HCT116 (cell line): ENCODE results near the gene MAML2.

ENCODE experiments used
- CEBPB ChIP-seq: IDR thresholded peaks from 2 replicates; pipeline ENCODE4 v1.6.1; 2012; ENCODE audit warnings: low read depth
- EZH2 ChIP-seq: fragments of 200-600 bp; sonication (generic); IDR thresholded peaks from 2 replicates; pipeline ENCODE4 v1.6.1; 2017; ENCODE audit warnings: antibody characterized with exemption, mixed run types
- RAD21 ChIP-seq: IDR thresholded peaks from 2 replicates; pipeline ENCODE4 v1.6.1; 2012; ENCODE audit warnings: low read depth, mild to moderate bottlenecking
- SP1 ChIP-seq: IDR thresholded peaks from 2 replicates; pipeline ENCODE4 v1.6.1; 2012; ENCODE audit warnings: low read depth
- TCF7L2 ChIP-seq: IDR thresholded peaks from 2 replicates; pipeline ENCODE4 v1.7.0; 2011; ENCODE audit warnings: borderline replicate concordance, inconsistent platforms; ENCODE audit not compliant: insufficient read depth, insufficient read length; ENCODE audit errors: extremely low read depth
- TF ChIP-seq, protein P1 (sequence below), 3 experiments: fragments of 200-600 bp in 1 of 3; sonication (generic) in 1 of 3; IDR thresholded peaks in 2 of 3; conservative IDR thresholded peaks in 1 of 3; 2 replicates each; pipeline ENCODE4 v1.5.1; 2012 to 2017; ENCODE audit warnings: low read depth in 2 of 3, low read length in 2 of 3, antibody characterized with exemption in 1 of 3, borderline replicate concordance in 1 of 3, control low read depth in 1 of 3, mild to moderate bottlenecking in 1 of 3, mixed read lengths in 1 of 3, mixed run types in 1 of 3, moderate library complexity in 1 of 3; ENCODE audit not compliant: insufficient read depth in 1 of 3
- TF ChIP-seq, protein P2 (sequence below): IDR thresholded peaks from 2 replicates; pipeline ENCODE4 v1.6.1; 2011; ENCODE audit warnings: mild to moderate bottlenecking, low read length, moderate library complexity; ENCODE audit not compliant: insufficient replicate concordance; ENCODE audit errors: extremely low read depth
- TF ChIP-seq, protein P3 (sequence below): IDR thresholded peaks from 2 replicates; pipeline ENCODE4 v1.6.1; 2012

DNA sequence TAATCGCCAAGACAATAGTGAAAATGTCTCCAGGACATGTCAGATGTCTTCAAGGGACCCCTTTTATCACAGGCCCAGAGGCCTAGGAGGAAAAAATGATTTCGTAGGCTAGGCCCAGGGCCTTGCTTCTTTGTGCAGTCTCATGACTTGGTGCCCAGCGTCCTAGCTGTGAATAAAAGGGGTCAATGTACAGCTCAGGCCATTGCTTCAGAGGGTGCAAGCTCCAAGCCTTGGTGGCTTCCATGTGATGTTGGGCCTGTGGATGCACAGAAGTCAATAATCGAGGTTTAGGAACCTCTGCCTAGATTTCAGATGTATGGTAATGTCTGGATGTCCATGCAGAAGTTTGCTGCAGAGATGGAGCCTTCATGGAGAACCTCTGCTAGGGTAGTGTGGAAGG is 398.4 kb downstream of the MAML2 start:
- no peak for TF ChIP-seq RAD21
- TF ChIP-seq, protein P1, sequence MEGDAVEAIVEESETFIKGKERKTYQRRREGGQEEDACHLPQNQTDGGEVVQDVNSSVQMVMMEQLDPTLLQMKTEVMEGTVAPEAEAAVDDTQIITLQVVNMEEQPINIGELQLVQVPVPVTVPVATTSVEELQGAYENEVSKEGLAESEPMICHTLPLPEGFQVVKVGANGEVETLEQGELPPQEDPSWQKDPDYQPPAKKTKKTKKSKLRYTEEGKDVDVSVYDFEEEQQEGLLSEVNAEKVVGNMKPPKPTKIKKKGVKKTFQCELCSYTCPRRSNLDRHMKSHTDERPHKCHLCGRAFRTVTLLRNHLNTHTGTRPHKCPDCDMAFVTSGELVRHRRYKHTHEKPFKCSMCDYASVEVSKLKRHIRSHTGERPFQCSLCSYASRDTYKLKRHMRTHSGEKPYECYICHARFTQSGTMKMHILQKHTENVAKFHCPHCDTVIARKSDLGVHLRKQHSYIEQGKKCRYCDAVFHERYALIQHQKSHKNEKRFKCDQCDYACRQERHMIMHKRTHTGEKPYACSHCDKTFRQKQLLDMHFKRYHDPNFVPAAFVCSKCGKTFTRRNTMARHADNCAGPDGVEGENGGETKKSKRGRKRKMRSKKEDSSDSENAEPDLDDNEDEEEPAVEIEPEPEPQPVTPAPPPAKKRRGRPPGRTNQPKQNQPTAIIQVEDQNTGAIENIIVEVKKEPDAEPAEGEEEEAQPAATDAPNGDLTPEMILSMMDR (IDR thresholded peaks at IDR 0.05 in 2 of 3, conservative IDR thresholded peaks at IDR 0.05 in 1 of 3; ENCODE audit: borderline replicate concordance in 1 of 3, insufficient read depth in 1 of 3, low read depth in 2 of 3, low read length in 2 of 3) = no peak
- no peak for TF ChIP-seq SP1
- no peak for TF ChIP-seq CEBPB
- TF ChIP-seq, protein P2, sequence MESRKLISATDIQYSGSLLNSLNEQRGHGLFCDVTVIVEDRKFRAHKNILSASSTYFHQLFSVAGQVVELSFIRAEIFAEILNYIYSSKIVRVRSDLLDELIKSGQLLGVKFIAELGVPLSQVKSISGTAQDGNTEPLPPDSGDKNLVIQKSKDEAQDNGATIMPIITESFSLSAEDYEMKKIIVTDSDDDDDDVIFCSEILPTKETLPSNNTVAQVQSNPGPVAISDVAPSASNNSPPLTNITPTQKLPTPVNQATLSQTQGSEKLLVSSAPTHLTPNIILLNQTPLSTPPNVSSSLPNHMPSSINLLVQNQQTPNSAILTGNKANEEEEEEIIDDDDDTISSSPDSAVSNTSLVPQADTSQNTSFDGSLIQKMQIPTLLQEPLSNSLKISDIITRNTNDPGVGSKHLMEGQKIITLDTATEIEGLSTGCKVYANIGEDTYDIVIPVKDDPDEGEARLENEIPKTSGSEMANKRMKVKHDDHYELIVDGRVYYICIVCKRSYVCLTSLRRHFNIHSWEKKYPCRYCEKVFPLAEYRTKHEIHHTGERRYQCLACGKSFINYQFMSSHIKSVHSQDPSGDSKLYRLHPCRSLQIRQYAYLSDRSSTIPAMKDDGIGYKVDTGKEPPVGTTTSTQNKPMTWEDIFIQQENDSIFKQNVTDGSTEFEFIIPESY = no peak
- TF ChIP-seq, protein P3, sequence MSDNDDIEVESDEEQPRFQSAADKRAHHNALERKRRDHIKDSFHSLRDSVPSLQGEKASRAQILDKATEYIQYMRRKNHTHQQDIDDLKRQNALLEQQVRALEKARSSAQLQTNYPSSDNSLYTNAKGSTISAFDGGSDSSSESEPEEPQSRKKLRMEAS = no peak
- no peak for TF ChIP-seq EZH2
- TF ChIP-seq TCF7L2 = no peak
